Anterior cingulate cortex (tissue), 58 donors: ENCODE measurements around the gene PLXNA2.

Experiments used
- DNase-seq, 58 donors: peaks; one replicate each; lab custom pipeline; 2025; lab: John Stamatoyannopoulos, UW

The PLXNA2 gene

GRCh38 chr1:208012721-208013120 is 231.5 kb downstream of the PLXNA2 start:
- DNase-seq = no peak

DNA sequence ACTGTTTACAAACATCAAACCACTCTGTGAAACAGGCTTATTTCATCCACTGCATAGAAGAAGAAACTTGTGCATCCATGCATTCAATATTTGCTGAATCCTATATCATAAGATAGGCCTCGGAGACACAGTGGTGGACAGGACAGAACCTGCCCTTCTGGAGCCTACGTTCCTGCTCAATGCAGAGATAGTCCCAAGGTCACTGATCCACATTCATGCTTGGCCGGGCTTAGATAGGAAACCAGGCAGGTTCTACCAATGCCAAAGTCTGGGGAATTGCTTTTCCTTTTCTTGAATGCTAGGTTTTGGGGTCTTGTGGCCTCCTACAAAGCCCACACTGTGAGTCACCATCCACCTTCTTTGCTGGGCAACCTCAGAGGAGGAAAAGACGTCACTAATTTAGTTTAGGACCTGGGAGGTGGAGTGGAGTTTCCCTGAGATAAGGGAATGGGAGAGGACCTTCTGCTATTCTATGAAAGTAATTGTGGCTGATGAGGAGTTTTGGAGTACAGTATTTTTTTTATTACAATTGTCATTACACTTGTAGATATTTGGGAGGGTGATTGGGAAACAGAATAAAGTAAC is 233.6 kb downstream of the PLXNA2 start:
- DNase-seq = no peak

DNA sequence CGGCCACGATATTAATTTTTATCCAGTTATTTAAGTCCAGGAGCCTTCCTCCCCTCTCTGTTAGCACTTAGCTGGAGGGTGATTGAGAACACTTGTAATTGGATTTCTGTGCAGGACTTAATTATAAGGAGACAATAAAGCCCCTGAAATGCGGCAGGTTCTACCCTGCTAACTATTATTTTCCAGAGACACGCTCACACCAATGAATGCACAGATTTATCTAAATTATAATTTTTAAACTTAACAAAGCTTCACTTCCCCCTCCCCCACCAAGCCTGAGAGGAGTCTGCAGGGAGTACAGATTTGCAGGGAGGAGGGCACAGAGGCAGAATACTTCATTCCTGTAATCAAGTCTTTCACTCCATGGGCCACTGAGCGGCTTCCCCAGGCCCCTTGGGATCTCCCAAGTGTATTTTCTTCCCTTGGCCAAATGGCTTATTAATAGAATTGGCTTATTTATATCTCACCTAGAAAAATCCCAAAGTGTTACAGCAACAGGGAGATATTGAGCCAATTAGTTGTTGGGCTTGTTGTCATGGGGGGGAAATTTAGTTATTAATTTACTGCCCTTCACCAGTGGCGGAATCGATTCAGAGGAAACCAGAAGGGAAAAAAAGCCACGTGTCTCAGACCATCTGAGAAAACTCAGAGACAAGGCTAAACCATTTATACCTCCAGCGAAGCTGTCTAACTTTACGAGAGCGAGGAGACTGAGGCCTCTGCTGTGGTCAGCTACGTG is 234.3 kb downstream of the PLXNA2 start:
- DNase-seq = no peak

GRCh38 chr1:208009303-208009702 is 234.9 kb downstream of the PLXNA2 start:
- DNase-seq = no peak

GRCh38 chr1:208008534-208008933 is 235.7 kb downstream of the PLXNA2 start:
- DNase-seq = no peak

GRCh38 chr1:208007938-208008342 is 236.2 kb downstream of the PLXNA2 start:
- DNase-seq = no peak

- no peak for DNase-seq
Observed at GRCh38 chr1:208007319-208007937, 236.8 kb downstream of the PLXNA2 start.

- no peak for DNase-seq
Observed at GRCh38 chr1:208006258-208006920, 237.8 kb downstream of the PLXNA2 start.

DNA sequence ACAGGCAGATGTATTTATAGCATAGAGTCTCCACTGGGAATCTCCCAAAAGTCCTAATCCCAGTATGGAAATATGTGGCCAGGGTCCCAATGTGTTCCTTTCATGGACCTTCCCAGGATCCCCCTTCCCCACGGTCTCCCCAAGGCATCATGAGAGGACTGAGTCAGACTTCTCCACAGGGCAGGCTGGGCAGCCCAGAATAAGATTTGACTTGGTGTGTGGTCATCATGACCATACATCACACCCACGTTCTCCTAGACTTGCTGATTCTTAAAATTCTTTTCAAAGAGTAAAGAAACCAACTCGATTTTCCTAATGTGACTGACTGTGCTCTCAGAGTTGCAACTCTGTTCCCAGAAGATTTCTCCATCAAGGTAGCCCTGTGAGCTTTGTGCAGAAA is 239.3 kb downstream of the PLXNA2 start:
- DNase-seq = no peak

DNA sequence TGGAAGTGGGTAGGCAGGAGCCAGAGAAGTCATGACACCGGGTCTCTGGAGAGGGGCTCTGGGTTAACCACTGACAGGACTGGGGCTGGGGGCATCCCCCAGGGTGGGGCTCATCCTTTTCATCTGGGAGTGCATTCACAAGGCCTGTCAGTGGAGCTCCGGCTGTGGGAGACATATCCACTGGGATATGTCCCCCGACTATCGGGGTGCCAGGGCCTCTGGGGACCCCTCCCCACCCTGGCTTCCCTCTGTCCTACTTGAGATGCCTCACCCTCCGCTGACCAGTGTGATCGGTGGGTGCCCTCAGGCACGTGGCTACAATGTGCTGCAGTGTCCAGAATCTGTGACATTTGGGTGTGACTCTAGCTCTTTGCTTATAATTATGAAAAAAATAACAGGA is 240.9 kb downstream of the PLXNA2 start:
- no peak for DNase-seq

- no peak for DNase-seq
Observed at GRCh38 chr1:208002672-208003071, 241.5 kb downstream of the PLXNA2 start.

DNA sequence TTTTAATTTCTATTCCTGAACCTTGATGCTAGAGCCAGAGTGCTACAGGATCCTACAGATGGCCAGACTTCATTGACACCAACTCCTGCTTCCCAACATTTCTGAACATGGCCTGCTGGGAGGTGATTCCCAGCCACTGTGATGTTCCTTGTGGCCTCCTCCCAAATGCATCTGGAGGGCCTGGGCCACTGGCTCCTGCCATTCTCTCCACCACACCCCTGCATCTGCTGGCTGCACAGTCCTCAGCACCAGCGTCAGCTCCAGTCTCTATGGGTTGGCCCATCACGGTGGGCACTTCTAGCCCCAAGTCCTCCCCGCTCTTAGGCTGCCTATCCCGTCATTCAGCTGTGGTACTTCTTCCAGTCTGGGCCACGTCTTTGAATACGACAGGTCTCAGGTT is 242.1 kb downstream of the PLXNA2 start:
- no peak for DNase-seq

DNA sequence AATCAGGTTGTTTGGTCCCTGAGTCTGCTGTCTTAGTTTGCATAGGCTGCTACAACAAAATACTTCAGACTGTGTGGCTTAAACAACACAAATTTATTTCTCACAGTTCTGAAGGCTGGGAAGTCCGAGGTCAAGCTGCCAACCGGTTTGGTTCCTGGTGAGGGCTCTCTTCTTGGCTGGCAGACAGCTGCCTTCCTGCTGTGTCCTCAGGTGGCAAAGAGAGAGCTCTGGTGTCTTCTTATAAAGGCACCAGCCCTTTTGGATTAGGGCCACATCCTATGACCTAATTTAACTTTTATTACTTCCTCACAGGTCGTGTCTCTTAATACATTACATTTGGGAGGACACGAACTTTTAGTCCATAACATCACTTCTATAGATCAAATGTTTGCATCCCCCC is 243.7 kb downstream of the PLXNA2 start:
- no peak for DNase-seq

DNA sequence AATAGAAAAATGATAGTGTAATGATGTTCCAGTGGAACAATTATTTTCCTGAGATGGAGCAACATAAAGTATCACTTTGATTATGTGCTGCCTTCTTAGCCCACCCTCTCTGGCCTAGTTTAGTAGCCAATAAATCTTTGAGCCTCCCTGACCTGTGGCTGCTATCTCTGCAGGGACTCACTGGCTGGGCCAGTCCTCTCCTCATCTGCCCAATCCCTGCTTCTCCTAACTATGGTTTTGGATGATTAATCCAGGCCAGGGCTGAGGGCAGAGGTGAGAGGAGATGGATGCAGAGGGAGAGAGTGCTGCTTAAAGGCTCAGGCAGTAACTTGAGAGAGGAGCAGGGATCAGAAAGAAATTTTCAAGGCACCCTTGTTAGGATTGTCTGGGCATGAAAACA is 244.2 kb downstream of the PLXNA2 start:
- DNase-seq = no peak

GRCh38 chr1:207999274-207999915 is 244.8 kb downstream of the PLXNA2 start:
- no peak for DNase-seq

DNA sequence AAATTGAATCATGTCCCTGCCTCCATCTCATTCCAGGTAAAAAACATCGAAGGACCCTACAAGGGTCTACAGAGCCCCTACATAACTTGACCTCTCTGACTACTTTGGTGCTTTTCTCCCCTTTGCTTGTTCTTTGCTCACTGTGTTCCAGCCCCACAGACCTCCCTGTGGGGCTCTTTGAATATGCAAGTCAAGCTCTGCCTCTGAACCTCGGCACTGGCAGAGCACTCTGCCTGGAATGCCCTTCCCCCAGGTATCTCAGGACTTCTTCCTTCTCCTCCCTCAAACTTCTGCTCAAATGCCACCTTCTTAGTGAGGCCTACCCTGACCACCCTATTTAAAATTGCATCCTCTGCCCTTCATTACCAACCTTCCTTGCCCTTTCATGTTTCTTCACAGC is 245.5 kb downstream of the PLXNA2 start:
- DNase-seq = no peak

- DNase-seq = peak in 48 of 58 donors; percentile 3 to 75 (median 29)
Observed at GRCh38 chr1:207997486-207998268, 246.5 kb downstream of the PLXNA2 start.

GRCh38 chr1:207996636-207997035 is 247.5 kb downstream of the PLXNA2 start:
- DNase-seq = no peak

GRCh38 chr1:207995576-207995975 is 248.6 kb downstream of the PLXNA2 start:
- no peak for DNase-seq
